HG03196 (cell line): ENCODE data around the gene SDE2.
"Not testable (repeated sequence)": the region's sequence is repeated elsewhere in the genome, so short reads cannot be mapped to it uniquely, and the experiment has no call there.

Experiments used
- ATAC-seq: cut with Tn5 transposase; IDR thresholded peaks from one replicate; pipeline ENCODE4 v1.9.1; 2021; ENCODE audit not compliant: unreplicated experiment

Gene SDE2

DNA sequence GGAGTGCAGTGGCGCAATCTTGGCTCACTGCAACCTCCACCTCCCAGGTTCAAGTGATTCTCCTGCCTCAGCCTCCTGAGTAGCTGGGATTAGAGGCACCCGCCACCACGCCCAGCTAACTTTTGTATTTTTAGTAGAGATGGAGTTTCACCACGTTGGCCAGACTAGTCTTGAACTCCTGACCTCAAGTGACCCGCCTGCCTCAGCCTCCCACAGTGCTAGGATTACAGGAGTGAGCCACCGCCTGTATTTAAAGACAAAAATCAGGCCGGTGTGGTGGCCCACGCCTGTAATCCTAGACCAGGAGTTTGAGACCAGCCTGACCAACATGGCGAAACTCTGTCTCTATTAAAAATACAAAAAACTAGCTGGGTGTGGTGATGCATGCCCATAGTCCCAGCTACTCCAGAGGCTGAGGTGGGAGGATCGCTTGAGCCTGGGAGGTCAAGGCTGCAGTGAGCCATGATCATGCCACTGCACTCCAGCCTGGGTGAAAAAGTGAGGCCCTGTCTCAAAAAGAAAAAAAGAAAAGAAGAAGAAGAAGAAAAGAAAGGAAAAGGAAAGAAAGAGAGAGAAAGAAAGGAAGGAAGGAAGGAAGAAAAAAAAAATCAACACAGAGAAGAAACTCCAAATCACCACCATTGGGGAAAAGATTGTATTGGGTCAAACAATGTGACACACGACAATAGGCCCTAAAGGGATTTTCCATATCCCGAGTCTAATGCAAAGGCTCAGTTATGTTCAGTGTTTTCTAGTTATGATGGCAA lies 8.2 kb upstream of the SDE2 start:
- ATAC-seq, result not testable (repeated sequence)

DNA sequence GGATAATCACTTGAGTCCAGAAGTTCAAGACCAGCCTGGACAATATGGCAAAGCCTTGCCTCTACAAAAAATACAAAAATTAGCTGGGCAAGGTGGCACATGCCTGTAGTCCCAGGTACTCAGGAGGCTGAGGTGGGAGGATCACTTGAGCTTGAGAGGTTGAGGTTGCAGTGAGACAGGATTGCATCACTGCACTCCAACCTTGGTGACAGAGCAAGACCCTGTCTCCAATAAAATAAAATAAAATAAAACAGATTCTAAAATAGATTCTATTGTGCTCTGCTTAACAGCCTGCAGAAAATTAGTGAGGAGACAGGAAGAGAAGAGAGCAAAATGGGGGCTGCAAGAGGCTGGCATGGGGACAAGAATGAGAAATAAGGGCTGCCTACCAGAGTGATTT lies 7.5 kb upstream of the SDE2 start:
- ATAC-seq, result no peak

DNA sequence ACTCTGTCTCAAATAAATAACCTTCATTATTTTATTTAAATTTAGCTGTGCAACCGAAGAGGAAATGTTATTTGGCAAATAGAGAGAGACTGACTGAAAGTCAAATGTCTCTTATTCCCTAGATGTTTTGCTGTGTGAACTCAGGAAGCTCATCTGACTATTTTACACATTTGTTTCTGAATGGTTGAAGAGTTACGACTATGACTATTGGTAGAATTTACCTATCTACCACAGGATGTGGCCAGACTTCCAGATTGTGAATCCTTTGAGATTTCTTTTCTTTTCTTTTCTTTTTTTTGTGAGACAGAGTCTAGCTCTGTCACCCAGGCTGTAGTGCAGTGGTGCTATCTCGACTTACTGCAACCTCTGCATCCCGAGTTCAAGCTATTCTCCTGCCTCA lies 5.3 kb upstream of the SDE2 start:
- no peak for ATAC-seq

GRCh38 chr1:226003502-226004170 lies 4.5 kb upstream of the SDE2 start:
- no peak for ATAC-seq

DNA sequence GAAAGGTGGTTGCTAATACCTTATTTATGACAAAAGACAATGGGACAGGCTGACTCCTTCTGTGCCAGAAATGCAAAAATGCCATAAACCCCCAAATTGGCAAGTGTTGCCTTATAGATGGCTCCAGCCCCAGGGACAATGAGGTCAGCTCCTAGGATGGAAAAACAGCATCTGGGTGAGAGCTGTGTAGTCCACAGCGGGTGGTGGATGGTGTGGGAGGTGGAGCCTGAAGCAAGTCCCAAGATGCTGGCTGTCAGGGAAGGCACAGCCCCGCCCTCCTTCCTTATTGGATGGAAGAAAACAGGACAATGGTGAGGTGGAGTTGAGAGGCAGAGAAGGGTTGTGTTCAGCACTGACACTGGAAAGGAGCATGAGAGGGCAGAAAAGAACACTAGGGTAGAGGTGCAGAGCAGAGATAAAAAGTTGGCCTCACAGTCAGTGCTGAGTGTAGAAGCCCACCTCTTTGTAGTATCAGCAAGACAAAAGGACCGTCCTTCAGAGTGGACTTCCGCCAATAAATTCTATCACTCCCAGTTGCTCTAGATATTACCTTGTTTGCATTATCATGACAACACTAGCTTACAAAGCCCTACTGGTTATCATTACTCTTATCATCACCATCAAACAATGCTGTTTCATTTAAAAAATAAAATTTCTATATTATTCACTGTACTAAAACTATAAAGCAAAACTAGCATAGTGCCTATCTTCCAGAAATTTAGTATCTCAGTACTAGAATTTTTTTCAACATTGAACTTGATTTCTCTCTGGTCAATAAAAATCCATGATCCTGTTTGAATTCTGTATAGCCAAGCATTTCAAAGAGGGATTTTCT lies 3.7 kb upstream of the SDE2 start:
- ATAC-seq, result no peak

DNA sequence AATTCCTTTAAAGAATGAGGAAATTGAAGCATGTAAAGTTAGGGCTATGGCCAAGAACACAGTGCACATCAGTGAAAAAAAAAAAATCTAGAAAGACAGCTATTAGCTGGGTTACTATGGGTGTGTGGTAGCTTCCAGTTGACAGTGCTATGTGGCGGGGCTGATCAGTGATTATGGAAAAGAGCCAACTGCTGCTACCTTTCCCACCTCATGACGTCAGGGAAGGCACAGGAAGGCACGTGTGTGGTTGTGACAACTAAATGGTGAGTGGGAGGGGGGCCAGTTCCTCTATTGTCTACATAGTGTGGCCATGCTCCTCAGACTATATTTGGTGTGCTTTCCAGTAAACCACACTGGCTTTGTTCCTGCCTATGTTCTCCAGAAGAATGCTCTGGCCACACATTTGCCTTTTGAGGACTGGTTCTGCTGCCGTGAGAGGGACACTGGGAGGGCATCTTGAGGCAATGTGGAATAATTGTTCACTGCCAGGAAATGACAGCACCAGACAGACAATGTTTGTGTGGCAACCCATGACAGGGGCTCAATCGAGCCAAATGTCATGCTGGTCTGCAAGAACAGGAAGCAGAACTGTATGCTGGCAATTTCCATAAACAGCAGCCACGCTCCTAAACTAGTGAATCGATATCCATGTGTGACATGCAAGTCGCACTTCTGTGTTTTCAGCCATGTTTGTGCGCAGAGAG lies 3.0 kb upstream of the SDE2 start:
- peak; percentile 18 for ATAC-seq

DNA sequence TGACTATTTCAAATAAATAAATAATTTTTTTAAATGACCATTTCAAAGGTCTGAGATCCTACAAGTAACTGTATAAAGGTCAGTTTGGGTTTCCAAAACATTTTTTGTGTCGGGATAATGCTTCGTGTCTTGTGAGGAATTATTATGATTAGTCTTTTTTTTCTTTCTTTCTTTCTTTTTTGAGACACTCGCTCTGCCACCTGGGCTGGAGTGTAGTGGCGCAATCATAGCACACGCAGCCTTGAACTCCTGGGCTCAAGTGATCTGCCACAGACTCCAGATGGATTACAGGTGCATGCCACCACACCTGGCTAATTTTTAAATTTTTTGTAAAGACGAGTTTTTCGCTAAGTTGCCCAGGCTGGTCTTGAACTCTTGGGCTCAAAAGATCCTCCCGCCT lies 1.9 kb upstream of the SDE2 start:
- no peak for ATAC-seq

GRCh38 chr1:226000493-226001081 lies 1.4 kb upstream of the SDE2 start:
- not testable (repeated sequence) for ATAC-seq

DNA sequence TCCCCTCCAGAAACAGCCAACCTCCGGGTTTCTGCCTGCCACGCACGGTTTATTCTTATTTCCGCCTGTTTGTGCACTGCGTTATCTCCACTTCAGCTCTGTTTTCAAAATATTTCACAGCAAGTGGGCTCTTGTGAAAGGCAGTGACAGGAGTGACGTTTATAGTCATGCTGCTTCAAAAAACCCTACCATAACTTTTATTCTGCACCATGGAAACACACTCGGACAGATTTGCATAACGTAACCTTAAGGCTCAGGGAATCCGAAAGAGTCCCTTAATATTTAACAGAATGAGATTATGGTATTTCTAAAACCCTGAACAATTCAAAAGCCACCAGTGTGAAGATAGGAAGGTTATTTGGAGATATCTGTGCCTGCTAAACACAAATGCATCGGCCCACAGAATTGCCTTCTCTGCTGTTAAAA lies 782 bp upstream of the SDE2 start:
- peak; percentile 40 for ATAC-seq

GRCh38 chr1:225998560-225999226 lies 450 bp downstream of the SDE2 start:
- ATAC-seq, result no peak

DNA sequence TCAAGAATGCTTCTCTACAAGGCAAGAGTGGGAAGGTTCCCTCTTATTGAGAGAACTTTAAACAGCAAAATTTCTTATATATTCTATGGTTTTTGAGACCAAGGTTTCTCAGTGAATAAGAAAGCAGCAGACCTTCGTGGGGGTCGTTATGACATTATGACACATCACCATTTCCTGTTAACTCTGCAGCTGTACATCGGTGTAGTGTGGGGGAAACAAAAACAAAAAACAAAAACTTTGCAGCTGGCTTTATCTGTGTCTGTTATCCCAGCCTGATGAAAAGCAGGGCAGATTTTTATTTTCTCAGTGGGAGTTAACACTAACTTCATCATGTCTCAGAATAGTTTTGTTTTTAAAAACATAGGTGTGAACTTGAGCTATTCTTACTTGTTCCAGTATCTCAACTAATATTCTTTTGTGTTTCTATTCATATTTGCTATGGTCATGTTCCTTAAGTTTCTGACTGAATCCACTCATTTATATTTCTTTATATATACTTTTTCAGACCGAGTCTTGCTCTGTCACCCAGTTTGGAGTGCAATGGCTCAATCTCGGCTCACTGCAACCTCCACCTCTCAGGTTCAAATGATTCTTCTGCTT lies 2.1 kb downstream of the SDE2 start:
- ATAC-seq, result no peak

GRCh38 chr1:225995919-225996864 lies 3.0 kb downstream of the SDE2 start:
- no peak for ATAC-seq

GRCh38 chr1:225990705-225991464 lies 8.3 kb downstream of the SDE2 start:
- no peak for ATAC-seq

GRCh38 chr1:225987491-225988316 lies 11.4 kb downstream of the SDE2 start:
- ATAC-seq, result no peak

- ATAC-seq, result no peak
Measured at GRCh38 chr1:225981714-225982113, 17.4 kb downstream of the SDE2 start.

DNA sequence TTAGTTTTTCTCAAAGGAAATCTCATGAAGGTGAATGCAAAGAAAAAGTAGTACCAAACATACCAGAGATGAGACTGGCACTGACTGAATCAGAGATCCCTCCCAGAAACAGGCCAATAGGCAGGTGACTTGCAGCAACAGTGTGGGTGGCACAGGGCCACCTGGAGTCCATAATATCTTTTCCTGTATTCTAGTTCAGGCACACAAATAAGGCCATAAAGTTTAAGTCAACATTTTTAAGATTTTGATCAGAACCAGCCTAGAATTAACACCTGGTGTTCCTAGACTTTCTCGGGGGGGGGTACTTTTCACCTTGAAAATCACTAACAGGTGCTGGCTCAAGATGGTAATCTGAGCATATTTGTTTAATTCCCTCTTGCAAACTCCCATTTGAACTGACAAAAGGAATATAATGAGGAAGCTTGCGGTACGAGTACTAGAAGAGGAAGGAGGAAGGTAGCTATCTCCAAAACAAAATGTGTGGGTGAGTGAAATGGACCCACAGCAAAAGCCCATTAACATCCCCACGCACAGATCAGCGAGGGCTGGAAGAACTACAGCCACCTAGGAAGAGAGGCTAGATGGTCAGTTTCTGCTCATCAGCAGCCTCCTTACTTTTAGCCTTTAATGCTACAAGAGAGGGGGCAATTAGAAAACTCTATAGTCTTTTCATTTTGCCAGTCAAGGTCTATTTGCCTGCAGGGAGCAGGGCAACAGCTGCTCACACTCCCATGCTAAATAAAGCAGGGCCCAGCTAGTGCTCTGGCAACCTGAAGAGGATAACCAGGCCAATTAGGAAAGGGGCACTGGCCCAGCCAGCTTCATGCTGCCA lies 18.9 kb downstream of the SDE2 start:
- ATAC-seq, result no peak
